ENCODE results near the gene WNK1.

WNK1 gene

DNA sequence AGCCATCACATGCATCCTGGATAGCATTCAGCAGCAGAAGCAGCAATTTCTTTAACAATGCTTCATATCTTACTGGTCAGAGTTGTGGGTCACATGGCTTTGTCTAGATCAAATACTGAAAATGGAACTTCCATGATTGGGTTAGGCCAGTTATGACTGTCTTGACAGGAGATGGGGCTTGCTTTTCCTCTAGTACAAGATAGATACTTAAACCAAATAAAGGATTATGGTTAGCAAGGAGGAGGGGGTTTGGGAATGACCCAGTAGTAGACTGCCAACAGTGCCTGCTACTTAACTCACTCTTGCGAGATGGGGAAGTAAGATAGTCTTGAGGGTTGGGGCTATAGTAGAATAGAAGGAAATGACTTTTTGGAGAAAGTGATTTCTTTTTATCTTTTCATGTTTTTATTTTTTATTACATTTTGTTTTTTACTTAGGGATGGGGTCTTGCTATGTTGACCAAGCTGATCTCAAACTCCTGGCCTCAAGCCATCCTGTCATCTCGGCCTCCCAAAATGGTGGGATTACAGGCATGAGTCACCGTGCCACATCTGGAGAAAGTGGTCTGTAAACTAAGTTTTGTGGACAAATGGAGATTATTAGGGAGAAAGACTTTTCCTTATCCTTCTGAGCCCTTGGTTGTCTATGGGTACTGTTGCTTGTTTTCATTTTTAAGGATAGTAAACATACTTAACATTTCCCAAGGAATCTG is 37.6 kb downstream of the WNK1 start:
- TF ChIP-seq EZH2phosphoT487 (IDR thresholded peaks at IDR 0.05; ENCODE audit: low read depth) = no peak
- TF ChIP-seq, protein P1, sequence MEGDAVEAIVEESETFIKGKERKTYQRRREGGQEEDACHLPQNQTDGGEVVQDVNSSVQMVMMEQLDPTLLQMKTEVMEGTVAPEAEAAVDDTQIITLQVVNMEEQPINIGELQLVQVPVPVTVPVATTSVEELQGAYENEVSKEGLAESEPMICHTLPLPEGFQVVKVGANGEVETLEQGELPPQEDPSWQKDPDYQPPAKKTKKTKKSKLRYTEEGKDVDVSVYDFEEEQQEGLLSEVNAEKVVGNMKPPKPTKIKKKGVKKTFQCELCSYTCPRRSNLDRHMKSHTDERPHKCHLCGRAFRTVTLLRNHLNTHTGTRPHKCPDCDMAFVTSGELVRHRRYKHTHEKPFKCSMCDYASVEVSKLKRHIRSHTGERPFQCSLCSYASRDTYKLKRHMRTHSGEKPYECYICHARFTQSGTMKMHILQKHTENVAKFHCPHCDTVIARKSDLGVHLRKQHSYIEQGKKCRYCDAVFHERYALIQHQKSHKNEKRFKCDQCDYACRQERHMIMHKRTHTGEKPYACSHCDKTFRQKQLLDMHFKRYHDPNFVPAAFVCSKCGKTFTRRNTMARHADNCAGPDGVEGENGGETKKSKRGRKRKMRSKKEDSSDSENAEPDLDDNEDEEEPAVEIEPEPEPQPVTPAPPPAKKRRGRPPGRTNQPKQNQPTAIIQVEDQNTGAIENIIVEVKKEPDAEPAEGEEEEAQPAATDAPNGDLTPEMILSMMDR (IDR thresholded peaks at IDR 0.05; ENCODE audit: low read depth, low read length) = no peak
- Histone ChIP-seq H3K27ac (ENCODE audit: low read length) (no peak overlapping the region), H3K4me1 (ENCODE audit: low read length) (peaks cover 20% of the 10 kb centered on the region), H3K9me3 (ENCODE audit: insufficient read depth, low read length) (no peaks in the 10 kb centered on the region), H4K20me1 (ENCODE audit: insufficient read depth, low read length) (peaks cover 89% of the 10 kb centered on the region), H3K27me3 (ENCODE audit: low read depth, low read length) (no peaks in the 10 kb centered on the region), H3K79me2 (ENCODE audit: low read length) (peaks cover 98% of the 10 kb centered on the region), H2AFZ (ENCODE audit: low read depth, low read length) (no peak overlapping the region), H3K4me3 (ENCODE audit: low read length) (no peak overlapping the region), H3K4me2 (ENCODE audit: low read length) (peak overlapping the region; percentile 4; the same call in 1 of the 2 replicates), H3K36me3 (replicated peaks; ENCODE audit: low read depth, low read length) (peaks cover 10% of the 10 kb centered on the region), H3K9ac (ENCODE audit: low read length) (no peak overlapping the region)

DNA sequence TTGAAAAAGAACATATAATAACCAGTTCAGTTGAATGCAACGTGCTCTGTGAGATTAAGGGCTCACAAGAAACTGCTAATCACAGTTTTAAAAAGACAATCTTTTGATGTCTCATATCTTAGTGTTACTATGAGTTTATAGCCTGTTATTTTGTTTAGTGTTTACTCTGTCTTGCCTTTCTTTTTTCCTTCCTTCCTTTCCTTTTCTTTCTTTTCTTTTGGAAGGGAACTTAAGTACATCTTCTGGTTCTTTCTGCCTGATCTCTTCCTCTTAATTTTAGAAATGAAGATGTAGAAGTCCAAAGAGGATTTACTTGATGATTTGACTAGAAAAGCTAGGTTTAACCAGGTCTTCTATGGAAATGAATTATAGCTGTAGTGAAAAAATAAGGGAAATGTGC is 38.2 kb downstream of the WNK1 start:
- TF ChIP-seq, protein P1 (IDR thresholded peaks at IDR 0.05; ENCODE audit: low read depth, low read length) = no peak
- TF ChIP-seq EZH2phosphoT487 (IDR thresholded peaks at IDR 0.05; ENCODE audit: low read depth) = no peak
- no peaks in the 10 kb centered on the region for H3K27me3 ChIP-seq (ENCODE audit: low read depth, low read length)
- peaks cover 92% of the 10 kb centered on the region for H4K20me1 ChIP-seq (ENCODE audit: insufficient read depth, low read length)
- H3K9ac ChIP-seq (ENCODE audit: low read length) = no peak overlapping the region
- peaks cover 26% of the 10 kb centered on the region for H3K4me1 ChIP-seq (ENCODE audit: low read length)
- peaks cover 98% of the 10 kb centered on the region for H3K79me2 ChIP-seq (ENCODE audit: low read length)
- no peak overlapping the region for H3K4me3 ChIP-seq (ENCODE audit: low read length)
- no peak overlapping the region for H3K4me2 ChIP-seq (ENCODE audit: low read length)
- H2AFZ ChIP-seq (ENCODE audit: low read depth, low read length) = no peak overlapping the region
- peaks cover 10% of the 10 kb centered on the region for H3K36me3 ChIP-seq (replicated peaks; ENCODE audit: low read depth, low read length)
- H3K9me3 ChIP-seq (ENCODE audit: insufficient read depth, low read length) = no peaks in the 10 kb centered on the region
- no peak overlapping the region for H3K27ac ChIP-seq (ENCODE audit: low read length)

DNA sequence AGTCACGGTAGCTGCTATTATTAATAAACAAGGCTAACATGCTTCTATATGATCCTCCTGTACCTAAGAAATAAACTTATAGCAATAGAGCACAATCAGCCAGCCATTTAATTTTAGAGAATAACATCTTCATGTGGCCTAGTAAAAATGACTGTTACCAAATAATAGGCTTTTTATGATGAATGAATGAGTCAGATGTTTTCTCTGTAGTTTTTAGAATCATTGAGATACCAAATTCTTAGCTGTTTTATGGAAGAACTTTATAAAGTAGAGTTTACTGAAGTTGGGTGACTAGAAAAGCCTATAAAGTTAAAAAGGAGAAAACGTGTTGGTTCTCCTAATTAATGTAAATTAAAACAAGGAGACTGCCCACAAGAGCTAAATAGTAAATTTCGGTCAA is 40.7 kb downstream of the WNK1 start:
- H3K79me2 ChIP-seq (ENCODE audit: low read length) = peaks cover 98% of the 10 kb centered on the region
- H3K36me3 ChIP-seq (replicated peaks; ENCODE audit: low read depth, low read length) = peaks cover 2% of the 10 kb centered on the region
- H3K27ac ChIP-seq (ENCODE audit: low read length) = no peak overlapping the region
- H3K9ac ChIP-seq (ENCODE audit: low read length) = no peak overlapping the region
- peaks cover 31% of the 10 kb centered on the region for H3K4me1 ChIP-seq (ENCODE audit: low read length)
- H3K4me2 ChIP-seq (ENCODE audit: low read length) = no peak overlapping the region
- TF ChIP-seq EZH2phosphoT487 (IDR thresholded peaks at IDR 0.05; ENCODE audit: low read depth) = no peak
- TF ChIP-seq, protein P1 (IDR thresholded peaks at IDR 0.05; ENCODE audit: low read depth, low read length) = no peak
- H2AFZ ChIP-seq (ENCODE audit: low read depth, low read length) = no peak overlapping the region
- H3K4me3 ChIP-seq (ENCODE audit: low read length) = no peak overlapping the region
- H3K9me3 ChIP-seq (ENCODE audit: insufficient read depth, low read length) = no peaks in the 10 kb centered on the region
- H3K27me3 ChIP-seq (ENCODE audit: low read depth, low read length) = no peaks in the 10 kb centered on the region
- peaks cover 92% of the 10 kb centered on the region for H4K20me1 ChIP-seq (ENCODE audit: insufficient read depth, low read length)

DNA sequence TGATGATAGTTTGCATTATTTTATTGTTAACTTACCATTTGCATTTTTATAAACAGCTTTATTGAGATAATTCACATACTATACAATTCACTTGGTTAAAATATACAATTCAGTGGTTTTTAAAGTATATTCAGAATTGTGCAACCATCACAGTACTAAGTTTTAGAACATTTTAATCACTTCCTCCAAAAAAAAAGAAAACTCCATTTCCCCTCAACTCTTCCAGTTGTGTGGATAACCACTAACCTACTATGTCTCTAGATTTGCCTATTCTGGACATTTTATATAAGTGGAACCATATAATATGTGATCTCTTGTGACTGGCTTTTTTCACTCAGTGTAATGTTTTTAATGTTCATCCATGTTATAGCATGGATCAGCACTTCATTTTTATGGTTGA is 41.3 kb downstream of the WNK1 start:
- Histone ChIP-seq H4K20me1 (ENCODE audit: insufficient read depth, low read length) (peaks cover 89% of the 10 kb centered on the region), H3K9me3 (ENCODE audit: insufficient read depth, low read length) (no peaks in the 10 kb centered on the region), H3K4me2 (ENCODE audit: low read length) (no peak overlapping the region), H3K4me3 (ENCODE audit: low read length) (no peak overlapping the region), H2AFZ (ENCODE audit: low read depth, low read length) (no peak overlapping the region), H3K36me3 (replicated peaks; ENCODE audit: low read depth, low read length) (no peaks in the 10 kb centered on the region), H3K27me3 (ENCODE audit: low read depth, low read length) (no peaks in the 10 kb centered on the region), H3K79me2 (ENCODE audit: low read length) (peaks cover 98% of the 10 kb centered on the region), H3K4me1 (ENCODE audit: low read length) (peaks cover 31% of the 10 kb centered on the region), H3K27ac (ENCODE audit: low read length) (no peak overlapping the region), H3K9ac (ENCODE audit: low read length) (no peak overlapping the region)
- TF ChIP-seq EZH2phosphoT487 (IDR thresholded peaks at IDR 0.05; ENCODE audit: low read depth) = no peak
- TF ChIP-seq, protein P1 (IDR thresholded peaks at IDR 0.05; ENCODE audit: low read depth, low read length) = no peak
